GM10266 (cell line): ENCODE measurements around the gene SLC25A41.

ENCODE experiments used
- DNase-seq: peaks from one replicate; pipeline ENCODE4 v3.0.0; 2012; ENCODE audit errors: extremely low spot score
- CTCF ChIP-seq: IDR thresholded peaks from 2 replicates; pipeline ENCODE4 v1.5.1; 2012; ENCODE audit warnings: mild to moderate bottlenecking, low read depth; ENCODE audit not compliant: control insufficient read depth, insufficient read depth; ENCODE audit errors: missing control alignments

The SLC25A41 gene

GRCh38 chr19:6452223-6452614 lies 18.7 kb upstream of the SLC25A41 start:
- TF ChIP-seq CTCF, result no peak
- no peak for DNase-seq

- DNase-seq, result no peak
- TF ChIP-seq CTCF, result no peak
Measured at GRCh38 chr19:6451583-6452222, 18.1 kb upstream of the SLC25A41 start.

GRCh38 chr19:6450166-6450565 lies 16.6 kb upstream of the SLC25A41 start:
- TF ChIP-seq CTCF, result no peak
- no peak for DNase-seq

- TF ChIP-seq CTCF, result no peak
- no peak for DNase-seq
Measured at GRCh38 chr19:6448045-6448444, 14.5 kb upstream of the SLC25A41 start.

GRCh38 chr19:6446452-6446851 lies 12.9 kb upstream of the SLC25A41 start:
- no peak for TF ChIP-seq CTCF
- no peak for DNase-seq

- DNase-seq, result no peak
- no peak for TF ChIP-seq CTCF
Measured at GRCh38 chr19:6443986-6444385, 10.4 kb upstream of the SLC25A41 start.

- DNase-seq, result no peak
Measured at GRCh38 chr19:6442087-6442688, 8.6 kb upstream of the SLC25A41 start.

More at GRCh38 chr19:6442087-6442688, 8.6 kb upstream of the SLC25A41 start:
- no peak for TF ChIP-seq CTCF
